ENCODE results near the gene MMP12.

DNA sequence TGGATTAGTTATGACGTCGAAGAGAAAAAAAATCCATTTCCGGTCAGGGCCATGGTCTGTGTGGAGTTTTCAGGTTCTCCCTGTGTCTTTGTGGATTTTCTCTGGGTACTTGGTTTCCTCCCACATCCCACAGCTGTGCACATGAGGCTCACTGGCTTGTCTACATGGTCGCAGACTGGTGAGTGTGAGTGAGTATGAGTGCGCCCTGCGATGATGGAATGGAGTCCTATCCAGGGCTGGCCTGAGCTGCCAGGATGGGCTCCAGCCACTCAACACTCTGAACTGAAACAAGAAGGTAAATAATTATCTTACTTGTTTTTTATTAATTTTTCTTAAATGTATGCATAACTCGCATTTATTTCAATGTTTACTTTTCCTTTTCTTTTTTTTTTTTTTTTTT lies 42.2 kb downstream of the MMP12 start:
- no peak for TF ChIP-seq CTCF (IDR thresholded peaks at IDR 0.05)
- TF ChIP-seq POLR2A (IDR thresholded peaks at IDR 0.05) = no peak
